Sigmoid colon (tissue), 7 donors: ENCODE results near the gene ILKAP. TPM values are rescaled to one million over a fixed set of nuclear protein-coding genes. Genes with fewer than 3 reads are reported as not detected.

ENCODE experiments used
- DNase-seq: peaks from one replicate; pipeline ENCODE4 v3.0.0-alpha.2; 2019
- H3K27ac ChIP-seq, 4 donors: fragments of 200-600 bp; sonication (generic); one replicate each; pipeline ENCODE4 v1.5.1; 2016 to 2019; ENCODE audit warnings: mild to moderate bottlenecking in 1 of 4
- H3K27me3 ChIP-seq, 3 donors: fragments of 200-600 bp; sonication (generic); one replicate each; pipeline ENCODE4 v1.5.1; 2019; ENCODE audit warnings: mild to moderate bottlenecking in 1 of 3
- H3K36me3 ChIP-seq, 4 donors: fragments of 200-600 bp; sonication (generic); one replicate each; pipeline ENCODE4 v1.5.1; 2016 to 2019
- H3K4me1 ChIP-seq, 4 donors: fragments of 200-600 bp; sonication (generic); one replicate each; pipeline ENCODE4 v1.5.1; 2017 to 2019
- H3K4me3 ChIP-seq, 4 donors: fragments of 200-600 bp; sonication (generic); one replicate each; pipeline ENCODE4 v1.5.1; 2017 to 2019; ENCODE audit warnings: mild to moderate bottlenecking in 2 of 4, moderate library complexity in 1 of 4
- H3K9me3 ChIP-seq, 4 donors: fragments of 200-600 bp in 3 of 4; sonication (generic) in 3 of 4; one replicate each; pipeline versions ENCODE4 v1.5.1 to v1.6.1; 2013 to 2019
- CTCF ChIP-seq, 4 experiments: fragments of 450-650 bp in 3 of 4; fragments of 200-600 bp in 1 of 4; IDR thresholded peaks; one replicate each; pipeline ENCODE4 v1.5.1; 2016 to 2019; ENCODE audit warnings: antibody characterized with exemption in 4 of 4, mild to moderate bottlenecking in 3 of 4, moderate library complexity in 2 of 4
- EP300 ChIP-seq, 4 donors: sonication (generic); formaldehyde crosslinking; IDR thresholded peaks; one replicate each; pipeline ENCODE4 v1.6.1; 2017; ENCODE audit warnings: antibody characterized with exemption in 4 of 4
- POLR2A ChIP-seq, 2 donors: fragments of 450-650 bp; IDR thresholded peaks; one replicate each; pipeline ENCODE4 v1.6.1; 2016; ENCODE audit warnings: antibody characterized with exemption in 2 of 2, mild to moderate bottlenecking in 2 of 2, moderate library complexity in 2 of 2
- POLR2AphosphoS5 ChIP-seq, 4 donors: sonication (generic); formaldehyde crosslinking; IDR thresholded peaks; one replicate each; pipeline ENCODE4 v1.6.1; 2017; ENCODE audit warnings: antibody characterized with exemption in 4 of 4
- WGBS, 2 donors: extraction: QIAGEN DNeasy Blood & Tissue Kit; methylation state at CpG; one replicate each; pipeline ENCODE4 v1.1.7; 2013; 5-methylcytosine and 5-hydroxymethylcytosine counted together
- intact Hi-C: fragments of 100-400 bp; cut with DNase I; formaldehyde crosslinking; loops from one replicate; pipeline ENCODE4 v1.15.1; 2023
- polyA plus RNA-seq, 3 donors: library from polyadenylated mRNA; stranded (reverse); fragments of 200-250 nt; gene quantifications; one replicate each; pipeline ENCODE4 v1.2.3, GENCODE V29; 2013
- total RNA-seq, 4 donors: library from RNA; depleted of rRNA; stranded (reverse); fragments of >200 nt; gene quantifications; one replicate each; pipeline ENCODE4 v1.1.0, GENCODE V29; 2016
- donor health status: healthy with polysubstance abuse.
- donor health status: Bipolar disorder and iron deficiency.
- donor health status: healthy.

Gene ILKAP
- total and polyA plus RNA-seq, 7 donors = 26.4 to 57.3 (median 40.6) TPM

DNA sequence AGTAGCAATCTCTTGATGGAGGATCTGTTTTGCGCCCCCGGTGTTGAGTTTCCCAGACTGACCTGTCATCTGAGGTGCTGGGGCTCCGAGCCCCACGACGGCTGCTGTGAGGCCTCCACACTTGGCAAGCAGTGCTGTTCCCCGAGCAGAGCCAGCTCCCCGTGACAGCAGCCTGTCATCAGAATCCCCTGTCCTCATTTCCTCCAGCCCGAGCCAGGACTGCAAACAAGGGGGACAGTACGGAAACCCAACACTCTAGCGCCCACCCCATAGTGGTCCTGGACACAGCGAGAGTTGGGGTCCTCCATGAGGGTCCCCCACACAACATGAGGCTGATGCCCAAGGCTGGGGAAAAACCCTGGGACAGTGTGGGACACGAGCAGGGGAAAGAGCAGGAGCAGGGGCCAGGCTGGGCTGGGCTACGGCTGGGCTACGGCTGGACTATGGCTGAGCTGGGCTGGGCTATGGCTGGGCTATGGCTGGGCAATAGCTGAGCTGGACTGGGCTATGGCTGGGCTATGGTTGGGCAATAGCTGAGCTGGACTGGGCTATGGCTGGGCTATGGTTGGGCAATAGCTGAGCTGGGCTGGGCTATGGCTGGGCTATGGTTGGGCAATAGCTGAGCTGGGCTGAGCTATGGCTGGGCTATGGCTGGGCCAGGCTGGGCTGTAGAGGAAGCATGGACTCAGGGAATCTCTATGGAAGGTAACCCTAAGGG, 66.5 kb downstream of the ILKAP start:
- Histone ChIP-seq H3K27me3 (no peaks in the 10 kb centered on the region), H3K9me3 (no peaks in the 10 kb centered on the region), H3K27ac (no peak overlapping the region), H3K4me1 (peaks cover 0 to 22% (median 16%) of the 10 kb centered on the region in 4 donors), H3K36me3 (no peaks in the 10 kb centered on the region), H3K4me3 (no peak overlapping the region)
- no peak for DNase-seq
- TF ChIP-seq POLR2A (IDR thresholded peaks at IDR 0.05) (no peak), CTCF (IDR thresholded peaks at IDR 0.05) (no peak), EP300 (IDR thresholded peaks at IDR 0.05) (no peak), POLR2AphosphoS5 (IDR thresholded peaks at IDR 0.05) (no peak)
- WGBS, 2 donors = 72 to 78% methylated on average over 14 of the region's 14 CpGs
- intact Hi-C loops = no loop called here

GRCh38 chr2:238135601-238136150, 67.8 kb downstream of the ILKAP start:
- H3K27me3 ChIP-seq = no peaks in the 10 kb centered on the region
- peaks cover 0 to 22% (median 16%) of the 10 kb centered on the region in 4 donors for H3K4me1 ChIP-seq
- intact Hi-C loops = no loop called here
- no peak overlapping the region for H3K4me3 ChIP-seq
- H3K9me3 ChIP-seq = no peaks in the 10 kb centered on the region
- no peak overlapping the region for H3K27ac ChIP-seq
- no peak for DNase-seq
- H3K36me3 ChIP-seq = no peaks in the 10 kb centered on the region
- 82 to 87% methylated on average over 15 of the region's 15 CpGs for WGBS, 2 donors
- TF ChIP-seq CTCF (IDR thresholded peaks at IDR 0.05) (no peak), POLR2A (IDR thresholded peaks at IDR 0.05) (no peak), POLR2AphosphoS5 (IDR thresholded peaks at IDR 0.05) (no peak)

DNA sequence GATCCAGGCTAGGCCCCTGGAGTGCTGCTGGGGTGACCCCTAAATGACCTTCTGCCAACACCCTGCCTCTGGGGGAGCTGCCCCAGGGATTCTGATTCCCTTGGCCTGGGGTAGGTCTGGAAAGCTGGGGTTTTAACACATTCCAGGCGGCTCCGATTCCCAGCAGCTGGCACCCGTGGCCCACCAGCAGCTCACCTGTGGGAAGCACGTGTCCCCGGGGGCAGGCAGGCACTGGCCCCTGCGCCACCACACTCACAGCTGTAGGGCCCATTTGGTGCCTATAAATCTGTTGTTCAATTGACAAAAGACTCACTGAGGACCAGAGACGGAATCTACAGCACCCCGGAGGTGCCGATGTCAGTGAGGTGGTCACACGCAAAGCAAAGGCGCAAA, 69.1 kb downstream of the ILKAP start:
- intact Hi-C loops = no loop called here
- Histone ChIP-seq H3K4me3 (no peak overlapping the region), H3K27me3 (no peaks in the 10 kb centered on the region), H3K4me1 (peaks cover 0 to 20% (median 15%) of the 10 kb centered on the region in 4 donors), H3K36me3 (no peaks in the 10 kb centered on the region), H3K27ac (no peak overlapping the region), H3K9me3 (no peaks in the 10 kb centered on the region)
- 92 to 95% methylated on average over 11 of the region's 11 CpGs for WGBS, 2 donors
- no peak for DNase-seq
- TF ChIP-seq POLR2AphosphoS5 (IDR thresholded peaks at IDR 0.05) (no peak), EP300 (IDR thresholded peaks at IDR 0.05) (no peak), POLR2A (IDR thresholded peaks at IDR 0.05) (no peak), CTCF (IDR thresholded peaks at IDR 0.05) (no peak)

GRCh38 chr2:238133499-238134392, 69.7 kb downstream of the ILKAP start:
- Histone ChIP-seq H3K9me3 (no peaks in the 10 kb centered on the region), H3K36me3 (no peaks in the 10 kb centered on the region), H3K27ac (no peak overlapping the region), H3K4me1 (peaks cover 0 to 14% (median 9%) of the 10 kb centered on the region in 4 donors), H3K4me3 (no peak overlapping the region), H3K27me3 (no peaks in the 10 kb centered on the region)
- WGBS, 2 donors = 68 to 81% methylated on average over 14 of the region's 14 CpGs
- TF ChIP-seq EP300 (IDR thresholded peaks at IDR 0.05) (no peak), CTCF (IDR thresholded peaks at IDR 0.05) (no peak), POLR2A (IDR thresholded peaks at IDR 0.05) (no peak), POLR2AphosphoS5 (IDR thresholded peaks at IDR 0.05) (no peak)
- intact Hi-C loops = no loop called here
- DNase-seq = no peak
